GM20431 (cell line): Measurements from ENCODE around the gene CCDC28A.

Experiments
- in situ Hi-C: fragments of 300-500 bp; cut with MseI, MboI; formaldehyde crosslinking; loops from one replicate; pipeline ENCODE4 v1.15.0; 2020; ENCODE audit warnings: low sequenced_read_pairs; ENCODE audit not compliant: unreplicated experiment

CCDC28A gene

DNA sequence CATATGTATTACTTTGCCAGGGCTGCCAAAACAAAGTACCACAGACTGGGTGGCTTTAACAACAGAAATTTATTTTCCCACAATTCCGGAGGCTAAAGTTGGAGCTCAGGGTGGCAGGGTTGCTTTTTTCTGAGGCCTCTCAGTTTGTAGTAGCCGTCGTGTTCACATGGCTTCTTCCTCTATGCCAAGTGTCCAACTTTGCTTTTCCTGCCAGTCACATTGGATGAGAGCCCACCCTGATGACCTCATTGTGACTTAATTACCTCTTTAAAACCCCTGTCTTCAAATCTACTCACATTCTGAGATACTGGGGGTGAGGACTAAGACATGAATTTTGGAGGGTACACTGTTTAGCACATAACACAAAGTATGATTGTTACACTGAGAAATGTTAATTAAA lies 12.4 kb downstream of the CCDC28A start:
- in situ Hi-C loops = no loop called here

GRCh38 chr6:138787138-138787537 lies 13.6 kb downstream of the CCDC28A start:
- in situ Hi-C loops = no loop called here

- in situ Hi-C loops = no loop called here
These were observed 22.4 kb downstream of the CCDC28A start, which contains the start of gene ECT2L for GRCh38 chr6:138795809-138796603. Gene ECT2L (plus strand): TSS chr6:138796087. CDS start chr6:138813275, 17,188 bp downstream.

- in situ Hi-C loops = no loop called here
These were observed 23.2 kb downstream of the CCDC28A start for GRCh38 chr6:138796771-138797170.

- in situ Hi-C loops = no loop called here
These were observed 24.4 kb downstream of the CCDC28A start for GRCh38 chr6:138797806-138798446.

DNA sequence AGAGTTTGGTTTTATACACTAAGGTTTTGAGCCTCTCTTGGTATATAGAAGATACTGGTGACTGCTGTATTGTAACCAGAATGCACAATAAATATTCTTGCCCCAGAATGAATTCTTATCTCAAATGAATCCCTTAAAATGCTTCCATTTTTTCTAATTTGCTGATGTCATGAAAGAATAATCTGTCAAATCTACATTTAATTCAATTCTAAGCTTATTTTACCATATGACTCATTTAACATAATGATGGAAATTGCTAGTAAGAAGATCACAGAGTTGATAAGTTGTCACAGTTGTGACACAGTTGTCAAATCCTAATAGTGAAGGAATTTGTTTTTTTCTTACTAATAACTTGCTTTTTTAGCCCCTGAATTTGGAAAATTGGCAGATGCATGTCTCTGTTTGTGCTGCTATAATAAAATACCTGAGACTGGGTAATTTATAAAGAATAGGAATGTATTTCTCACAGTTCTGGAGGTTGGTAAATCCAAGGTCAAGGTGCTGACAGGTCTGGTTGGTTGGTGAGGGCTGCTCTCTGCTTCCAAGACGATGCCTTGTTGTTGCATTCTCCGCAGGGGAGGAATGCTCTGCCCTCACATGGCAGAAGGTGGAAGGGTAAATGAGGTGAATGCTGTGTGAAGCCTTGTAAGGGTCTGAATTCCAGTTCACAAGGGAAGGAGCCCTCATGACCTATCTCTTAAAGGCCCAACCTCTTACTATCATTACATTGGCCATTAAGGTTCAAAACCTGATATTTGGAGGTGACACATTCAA lies 27.0 kb downstream of the CCDC28A start:
- in situ Hi-C loops = loop anchor here (25.0 kb wide), 2 partner anchors 312 to 562 kb away; partner anchors contain the start of gene CITED2

GRCh38 chr6:138803331-138803730 lies 29.8 kb downstream of the CCDC28A start:
- in situ Hi-C loops = loop anchor here (25.0 kb wide), 2 partner anchors 309 to 559 kb away; partner anchors contain the start of gene CITED2

- in situ Hi-C loops = loop anchor here (25.0 kb wide), 2 partner anchors 308 to 558 kb away; partner anchors contain the start of gene CITED2
These were observed 30.3 kb downstream of the CCDC28A start for GRCh38 chr6:138803861-138804260.

DNA sequence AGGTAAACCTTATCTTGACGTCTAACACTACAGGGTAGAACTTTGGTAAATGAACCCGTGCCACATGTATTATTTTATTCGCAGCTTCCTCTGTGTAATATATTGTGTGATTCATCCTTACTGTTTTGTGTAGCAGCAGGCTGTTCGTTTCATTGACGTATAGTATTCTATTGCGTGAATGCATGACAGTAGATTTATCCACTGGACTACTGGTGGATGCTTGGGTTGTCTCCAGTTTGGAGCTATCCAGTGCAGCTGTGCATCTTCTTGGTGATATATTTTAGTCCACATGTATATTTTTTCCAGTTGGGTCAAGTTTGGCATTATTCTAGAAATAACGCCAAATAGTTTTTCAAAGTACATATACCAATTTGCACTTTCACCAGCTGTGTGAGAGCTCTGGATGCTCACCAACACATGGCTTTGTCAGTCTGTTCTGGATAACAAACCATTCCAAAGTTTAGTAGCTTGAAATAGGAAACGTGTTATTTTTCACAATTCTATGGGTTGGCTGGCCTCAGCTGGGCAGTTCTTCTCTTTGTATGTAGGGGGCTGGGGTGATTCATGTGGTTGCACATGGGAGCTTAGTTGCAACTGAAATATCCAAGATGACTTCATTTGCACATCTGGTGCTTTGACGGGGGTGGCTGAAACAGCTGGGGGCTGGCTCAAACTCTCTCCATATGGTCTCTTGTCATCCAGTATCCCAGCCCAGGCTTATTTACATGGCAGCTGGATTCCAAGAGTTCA lies 31.6 kb downstream of the CCDC28A start:
- in situ Hi-C loops = loop anchor here (25.0 kb wide), 2 partner anchors 307 to 557 kb away; partner anchors contain the start of gene CITED2

DNA sequence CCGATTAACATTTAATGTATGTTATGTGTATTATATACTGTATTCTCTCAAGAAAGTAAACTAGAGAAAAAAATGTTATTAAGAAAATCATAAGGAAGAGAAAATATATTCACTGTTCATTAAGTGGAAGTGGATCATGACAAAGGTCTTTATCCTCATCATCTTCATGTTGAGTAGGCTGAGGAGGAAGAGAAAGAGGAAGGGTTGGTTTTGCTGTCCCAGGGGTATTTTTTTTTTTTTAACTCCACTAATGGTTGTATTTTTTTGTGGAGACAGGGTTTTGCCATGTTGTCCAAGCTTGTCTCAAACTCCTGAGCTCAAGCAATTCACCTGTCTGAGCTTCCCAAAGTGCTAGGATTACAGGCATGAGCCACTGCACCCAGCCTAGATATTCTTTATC lies 33.3 kb downstream of the CCDC28A start:
- in situ Hi-C loops = loop anchor here (25.0 kb wide), 2 partner anchors 305 to 555 kb away; partner anchors contain the start of gene CITED2

- in situ Hi-C loops = loop anchor here (10.0 to 25.0 kb wide), 3 partner anchors 175 to 553 kb away; partner anchors contain the start of genes CITED2 and REPS1
These were observed 36.1 kb downstream of the CCDC28A start for GRCh38 chr6:138809677-138810076.

- in situ Hi-C loops = loop anchor here (10.0 to 25.0 kb wide), 3 partner anchors 173 to 550 kb away; partner anchors contain the start of genes CITED2 and REPS1
These were observed 38.3 kb downstream of the CCDC28A start for GRCh38 chr6:138811866-138812265.

- in situ Hi-C loops = loop anchor here (10.0 to 25.0 kb wide), 3 partner anchors 170 to 548 kb away; partner anchors contain the start of genes CITED2 and REPS1
These were observed 40.7 kb downstream of the CCDC28A start for GRCh38 chr6:138814179-138814834.

DNA sequence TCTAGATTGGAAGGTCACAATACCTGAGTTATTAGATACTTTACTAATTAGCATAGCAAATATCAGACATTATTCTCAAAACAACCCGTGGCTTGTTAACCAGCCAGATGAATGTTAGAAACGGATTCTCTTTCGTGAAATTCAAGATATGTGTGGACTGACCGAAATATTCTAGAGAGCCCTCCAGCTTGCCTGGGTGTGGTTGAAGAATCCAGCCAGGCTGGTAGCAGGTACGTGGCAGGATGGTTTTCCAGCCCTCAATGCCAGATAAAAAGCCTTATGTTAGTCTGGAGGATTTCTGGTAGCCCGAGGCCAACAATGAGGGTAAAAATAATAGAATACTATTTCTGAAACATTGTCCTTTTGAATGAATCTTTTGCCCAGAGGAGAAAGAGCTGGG lies 41.7 kb downstream of the CCDC28A start:
- in situ Hi-C loops = loop anchor here (10.0 to 25.0 kb wide), 3 partner anchors 170 to 547 kb away; partner anchors contain the start of genes CITED2 and REPS1

- in situ Hi-C loops = loop anchor here (10.0 to 25.0 kb wide), 3 partner anchors 169 to 546 kb away; partner anchors contain the start of genes CITED2 and REPS1
These were observed 42.4 kb downstream of the CCDC28A start for GRCh38 chr6:138815797-138816528.

- in situ Hi-C loops = loop anchor here (10.0 to 25.0 kb wide), 3 partner anchors 167 to 545 kb away; partner anchors contain the start of genes CITED2 and REPS1
These were observed 44.2 kb downstream of the CCDC28A start for GRCh38 chr6:138817799-138818198.

DNA sequence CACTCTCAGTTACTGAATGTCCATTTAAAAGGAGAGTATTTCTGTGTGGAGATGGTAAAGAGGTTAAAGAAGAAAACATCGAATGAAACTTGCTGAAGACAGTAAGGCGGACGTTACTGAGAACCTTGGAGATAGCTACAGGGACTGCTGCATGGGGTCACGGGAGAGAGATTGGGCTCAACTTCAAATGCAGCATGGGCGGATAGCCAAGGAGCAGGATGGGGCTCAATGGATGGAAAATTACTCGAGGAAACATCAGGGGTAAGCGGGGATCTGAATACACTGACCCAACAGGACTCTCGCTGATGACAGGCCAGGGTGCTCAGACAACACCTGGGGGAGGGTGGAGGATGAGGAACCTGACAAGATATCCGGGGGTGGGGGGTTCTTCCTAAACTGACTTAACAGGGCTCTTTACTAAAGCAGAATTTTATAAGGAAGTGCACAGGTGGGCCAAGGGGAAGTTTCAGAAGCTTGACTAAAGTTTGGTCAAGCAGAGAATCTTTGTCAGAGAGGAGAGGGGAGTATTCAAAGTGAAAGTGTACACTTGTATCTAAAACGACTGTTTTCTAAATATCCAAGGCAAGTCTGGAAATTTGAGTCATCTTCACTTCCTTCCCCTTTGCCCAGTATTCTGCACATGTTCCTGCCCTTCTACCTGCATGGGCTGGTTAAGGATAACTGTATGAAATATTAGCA lies 45.1 kb downstream of the CCDC28A start:
- in situ Hi-C loops = loop anchor here (10.0 to 25.0 kb wide), 3 partner anchors 166 to 544 kb away; partner anchors contain the start of genes CITED2 and REPS1
